OCI-LY1 (cell line): ENCODE measurements around the gene DONSON.

Experiments used
- CTCF ChIP-seq: fragments of 200-600 bp; sonication (generic), shearing (Covaris generic); IDR thresholded peaks from 2 replicates; pipeline ENCODE4 v1.5.1; 2017; ENCODE audit warnings: mild to moderate bottlenecking, antibody characterized with exemption, low read length, moderate library complexity, mixed read lengths
- EZH2 ChIP-seq: fragments of 200-600 bp; sonication (generic), shearing (Covaris generic); IDR thresholded peaks from 2 replicates; pipeline ENCODE4 v1.8.0; 2017; ENCODE audit warnings: borderline replicate concordance, mixed run types, mild to moderate bottlenecking, antibody characterized with exemption, low read length, moderate library complexity, mixed read lengths

- TF ChIP-seq CTCF (no peak), EZH2 (no peak)
Measured at GRCh38 chr21:33634254-33634653, 45.8 kb upstream of the DONSON start.
